Choroid plexus epithelial cell (primary cell): ENCODE results near the gene COL4A6.

Experiments used
- DNase-seq: peaks from one replicate; pipeline ENCODE4 v3.0.0-alpha.2; 2010; ENCODE audit warnings: low read depth
- H3K4me3 ChIP-seq: 2 replicates; pipeline ENCODE4 v1.5.1; 2011; ENCODE audit warnings: low read depth, mild to moderate bottlenecking, control low read depth, low read length, moderate library complexity
- CTCF ChIP-seq: conservative IDR thresholded peaks from 2 replicates; pipeline ENCODE4 v1.5.1; 2011; ENCODE audit warnings: low read depth, mild to moderate bottlenecking, control low read depth, inconsistent platforms, low read length, moderate library complexity

COL4A6 gene

GRCh38 chrX:108114541-108114940 lies 323.7 kb downstream of the COL4A6 start:
- DNase-seq, result no peak
- TF ChIP-seq CTCF, result no peak
- no peak overlapping the region for H3K4me3 ChIP-seq
